IPS-18c (cell line): ENCODE measurements around the gene PTPN18.
A peak's percentile ranks its signal among the peaks of the same experiment; 100 is the strongest.

ENCODE experiments used
- H3K4me3 ChIP-seq: 2 replicates; pipeline ENCODE4 v1.7.0; 2013; ENCODE audit warnings: low read depth, mild to moderate bottlenecking, low read length, moderate library complexity; ENCODE audit not compliant: insufficient read depth
- H3K9me3 ChIP-seq: one replicate; pipeline ENCODE4 v1.6.1; 2013; ENCODE audit warnings: mild to moderate bottlenecking, low read length, moderate library complexity; ENCODE audit not compliant: control insufficient read depth, insufficient read depth

PTPN18 gene

DNA sequence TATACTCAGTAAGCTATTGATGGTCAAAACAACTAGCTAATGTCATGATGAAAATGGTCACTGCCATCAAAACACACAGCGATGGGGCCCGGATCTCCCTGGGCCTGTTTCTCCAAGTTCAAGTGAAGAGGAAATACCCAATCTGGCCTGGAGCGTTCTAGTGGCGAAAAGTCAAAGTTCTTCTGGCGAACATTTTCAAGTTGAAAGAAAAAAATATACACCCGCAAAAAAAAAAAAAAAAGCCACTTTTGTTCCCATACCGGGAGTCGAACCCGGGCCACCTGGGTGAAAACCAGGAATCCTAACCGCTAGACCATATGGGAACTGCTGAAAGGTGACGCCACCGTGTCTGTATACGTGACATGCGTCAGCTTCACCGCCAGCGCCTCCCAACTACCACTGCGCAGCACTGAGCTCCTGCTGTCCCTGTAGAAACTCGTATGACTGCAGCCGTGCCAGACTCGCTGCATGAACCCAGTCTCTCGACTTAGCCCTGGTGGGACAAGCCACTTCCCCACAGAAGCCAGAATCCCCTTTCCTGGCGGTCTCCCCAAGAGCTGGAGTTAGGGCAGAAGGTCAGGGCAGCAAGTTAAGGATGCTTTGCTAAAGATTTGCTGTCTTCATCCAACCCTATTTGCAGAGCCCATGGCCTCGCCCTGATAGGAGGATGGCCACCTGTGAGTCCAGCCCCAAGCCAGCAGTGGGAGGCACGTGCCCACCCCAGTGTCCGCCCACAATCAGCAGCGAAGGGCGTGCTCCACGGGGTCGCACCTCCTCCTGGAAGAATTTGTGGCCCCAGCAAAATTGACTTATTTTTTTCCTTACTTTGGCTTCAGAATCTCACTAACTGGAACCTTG is 18.8 kb upstream of the PTPN18 start:
- Histone ChIP-seq H3K9me3 (no peaks in the 10 kb centered on the region), H3K4me3 (peak overlapping the region; percentile 72)

- Histone ChIP-seq H3K4me3 (peak overlapping the region; percentile 72; the same call in 1 of the 2 replicates), H3K9me3 (no peaks in the 10 kb centered on the region)
Measured at GRCh38 chr2:130337735-130338325, 18.0 kb upstream of the PTPN18 start.

DNA sequence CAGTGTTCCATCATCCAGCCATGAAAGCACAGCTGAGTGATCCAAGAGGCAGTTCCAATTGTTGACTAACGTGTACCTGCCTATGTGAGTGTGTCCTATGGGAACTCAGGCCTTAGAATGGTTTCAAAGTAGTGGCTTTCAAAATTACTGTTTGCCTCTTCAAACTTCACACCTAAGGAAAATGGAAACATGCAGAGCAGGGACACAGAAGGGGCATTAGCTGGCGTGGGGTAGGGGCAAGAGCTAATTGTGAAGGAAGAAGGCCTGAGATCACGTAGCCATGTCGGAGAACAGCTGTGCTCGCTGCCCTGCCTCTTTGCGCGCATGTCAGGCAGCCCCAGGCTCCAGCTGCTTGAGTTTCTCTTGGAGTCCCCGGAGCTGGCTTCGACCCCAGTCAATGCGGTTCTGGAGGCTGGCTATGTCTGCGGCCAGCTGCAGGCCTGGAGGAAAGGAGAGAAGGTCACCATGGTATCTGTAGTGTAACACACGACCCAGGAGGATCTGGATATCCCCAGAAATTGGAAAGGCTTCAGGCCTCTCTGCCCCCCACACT is 17.0 kb upstream of the PTPN18 start:
- H3K4me3 ChIP-seq: no peak overlapping the region
- no peaks in the 10 kb centered on the region for H3K9me3 ChIP-seq

DNA sequence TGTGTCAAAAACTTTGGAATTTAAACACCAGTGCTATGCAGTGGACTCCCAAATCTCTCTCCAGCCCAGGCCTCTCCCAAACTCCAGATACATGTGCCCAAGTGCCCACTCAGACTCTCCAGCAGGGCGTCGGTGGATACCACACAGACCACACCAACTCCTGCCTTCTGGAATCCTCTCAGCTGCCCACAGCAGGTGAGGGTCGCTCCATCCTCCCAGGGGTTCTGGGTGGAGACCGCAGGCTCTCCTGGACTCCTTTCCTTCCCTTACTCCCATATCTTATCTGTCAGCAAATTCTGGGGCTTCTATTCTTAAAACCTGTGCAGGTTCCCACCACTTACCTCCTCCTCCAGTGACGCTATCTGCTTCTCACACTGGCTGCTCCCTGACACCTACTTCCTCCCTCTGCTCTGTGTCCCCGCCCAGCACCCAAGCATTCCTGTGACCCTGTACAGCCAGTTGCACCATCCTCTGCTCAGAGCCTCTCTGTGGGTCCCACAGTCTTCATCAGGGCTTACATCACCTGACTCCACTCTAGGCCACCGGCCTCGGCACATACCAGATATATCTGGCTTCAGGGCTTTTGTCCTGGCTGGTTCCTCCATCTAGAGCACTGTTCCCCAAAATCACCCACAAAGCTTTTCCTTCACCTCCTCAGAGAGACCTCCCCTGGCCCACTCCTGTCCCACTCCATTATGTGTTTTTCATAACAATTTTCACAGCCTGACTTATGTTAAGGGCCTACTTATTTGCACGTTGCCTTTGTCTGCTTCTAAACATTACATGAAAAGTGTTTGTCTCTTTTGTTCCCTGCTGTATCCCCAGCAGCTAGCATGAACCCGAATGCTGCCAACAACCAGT is 15.7 kb upstream of the PTPN18 start:
- no peak overlapping the region for H3K4me3 ChIP-seq
- H3K9me3 ChIP-seq: no peaks in the 10 kb centered on the region

- H3K4me3 ChIP-seq: peak overlapping the region; percentile 96
Measured at GRCh38 chr2:130341562-130342019, 14.3 kb upstream of the PTPN18 start.

GRCh38 chr2:130342020-130342532 is 13.8 kb upstream of the PTPN18 start:
- Histone ChIP-seq H3K9me3 (no peaks in the 10 kb centered on the region), H3K4me3 (peak overlapping the region; percentile 96)

More at GRCh38 chr2:130341562-130342019, 14.3 kb upstream of the PTPN18 start:
- H3K9me3 ChIP-seq: no peaks in the 10 kb centered on the region

DNA sequence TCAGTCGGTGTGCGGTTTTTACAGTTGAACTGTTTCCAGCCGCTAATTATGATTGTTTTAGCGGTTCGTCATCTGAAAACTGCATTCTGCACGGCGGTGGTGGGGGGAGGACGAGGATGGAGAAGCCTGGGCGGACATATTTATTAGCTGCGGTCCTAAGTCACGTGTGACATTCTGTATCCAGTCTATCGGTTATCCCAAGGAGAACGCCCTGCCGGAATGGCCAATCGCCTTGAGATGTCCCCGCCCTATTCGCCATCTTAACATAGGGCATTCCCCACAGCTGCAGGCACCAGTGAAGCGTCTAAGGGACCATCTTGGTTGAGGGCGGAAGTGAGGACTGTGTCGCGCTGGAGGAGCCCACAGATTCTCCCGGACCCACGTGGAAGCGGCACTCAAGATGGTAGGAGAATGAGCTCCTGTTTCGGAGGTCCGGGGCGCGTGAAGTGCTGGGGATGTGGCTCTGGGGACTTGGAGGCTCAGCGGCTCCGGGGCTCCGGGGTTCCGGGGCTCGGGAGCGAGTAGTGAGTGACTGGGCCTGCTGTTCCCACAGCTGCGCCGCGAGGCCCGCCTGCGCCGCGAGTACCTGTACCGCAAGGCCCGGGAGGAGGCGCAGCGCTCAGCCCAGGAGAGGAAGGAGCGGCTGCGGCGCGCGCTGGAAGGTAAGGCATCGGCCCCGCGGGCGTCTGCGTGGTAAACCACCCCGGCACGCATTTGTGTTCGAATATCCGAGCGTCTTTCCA is 13.2 kb upstream of the PTPN18 start, which contains the start of gene IMP4:
Gene IMP4, plus strand, starts transcription at position 365 of the 743 bp plus-strand sequence. Its CDS starts 36 bp downstream, at position 401.
- no peaks in the 10 kb centered on the region for H3K9me3 ChIP-seq
- H3K4me3 ChIP-seq: peak within 1 kb of the TSS; percentile 96

DNA sequence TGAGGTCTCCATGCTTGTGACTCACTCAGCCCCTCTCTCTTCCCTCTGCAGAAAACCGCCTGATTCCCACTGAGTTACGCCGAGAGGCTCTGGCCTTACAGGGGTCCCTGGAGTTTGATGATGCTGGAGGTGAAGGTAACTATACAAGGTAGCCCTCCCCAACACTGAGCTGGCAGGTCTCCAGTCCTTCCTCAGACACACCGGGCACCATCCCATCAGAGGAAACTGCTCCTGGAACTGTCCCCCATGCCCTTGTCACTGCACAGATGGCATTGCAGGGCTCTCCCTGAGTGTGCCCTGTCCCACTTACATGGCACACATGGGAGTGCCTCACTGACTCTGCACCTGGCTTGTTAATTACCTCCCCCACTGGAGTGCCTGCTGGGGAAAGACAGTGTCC is 11.3 kb upstream of the PTPN18 start:
- H3K4me3 ChIP-seq: no peak overlapping the region
- H3K9me3 ChIP-seq: no peaks in the 10 kb centered on the region

- Histone ChIP-seq H3K4me3 (no peak overlapping the region), H3K9me3 (no peaks in the 10 kb centered on the region)
Measured at GRCh38 chr2:130345091-130345490, 10.8 kb upstream of the PTPN18 start.

DNA sequence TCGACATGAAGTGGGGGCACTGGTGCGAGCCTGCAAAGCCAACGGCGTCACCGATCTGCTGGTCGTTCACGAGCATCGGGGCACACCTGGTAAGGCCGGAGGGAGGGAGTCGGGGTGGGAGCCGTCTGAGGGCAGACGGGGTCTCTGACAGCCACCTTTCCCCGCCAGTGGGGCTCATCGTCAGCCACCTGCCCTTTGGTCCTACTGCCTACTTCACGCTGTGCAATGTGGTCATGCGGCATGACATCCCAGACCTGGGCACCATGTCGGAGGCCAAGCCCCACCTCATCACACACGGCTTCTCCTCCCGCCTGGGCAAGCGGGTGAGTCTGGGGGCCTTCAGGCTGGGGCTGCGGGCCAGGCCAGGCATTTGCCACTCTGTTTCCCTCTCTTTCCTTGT is 10.2 kb upstream of the PTPN18 start:
- H3K9me3 ChIP-seq: no peaks in the 10 kb centered on the region
- H3K4me3 ChIP-seq: no peak overlapping the region

DNA sequence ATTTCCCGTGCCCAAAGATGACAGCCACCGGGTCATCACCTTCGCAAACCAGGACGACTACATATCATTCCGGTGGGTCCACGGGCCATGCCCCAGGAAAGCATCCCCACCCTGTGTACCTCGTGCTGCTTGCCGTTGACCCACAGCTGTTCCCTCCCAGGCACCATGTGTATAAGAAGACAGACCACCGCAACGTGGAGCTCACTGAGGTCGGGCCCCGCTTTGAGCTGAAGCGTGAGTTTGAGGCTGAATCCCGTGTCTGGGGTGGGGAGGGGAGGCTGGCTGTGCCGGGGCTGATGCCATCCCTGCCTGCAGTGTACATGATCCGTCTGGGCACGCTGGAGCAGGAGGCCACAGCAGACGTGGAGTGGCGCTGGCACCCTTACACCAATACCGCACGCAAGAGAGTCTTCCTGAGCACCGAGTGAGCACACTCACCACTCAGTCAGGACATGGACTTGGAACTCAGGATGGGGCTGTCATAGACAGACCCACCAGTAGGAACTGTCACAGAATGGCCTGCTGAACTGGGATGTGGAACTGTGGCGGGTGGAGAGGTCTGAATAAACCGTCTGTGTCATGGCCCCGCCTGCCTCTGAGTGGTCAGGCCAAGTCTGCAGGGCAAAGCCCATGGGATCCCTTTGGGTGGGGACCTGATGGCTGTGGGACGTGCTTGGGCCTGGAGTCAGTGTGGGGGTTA is 9.7 kb upstream of the PTPN18 start:
- H3K4me3 ChIP-seq: no peak overlapping the region
- H3K9me3 ChIP-seq: no peaks in the 10 kb centered on the region

DNA sequence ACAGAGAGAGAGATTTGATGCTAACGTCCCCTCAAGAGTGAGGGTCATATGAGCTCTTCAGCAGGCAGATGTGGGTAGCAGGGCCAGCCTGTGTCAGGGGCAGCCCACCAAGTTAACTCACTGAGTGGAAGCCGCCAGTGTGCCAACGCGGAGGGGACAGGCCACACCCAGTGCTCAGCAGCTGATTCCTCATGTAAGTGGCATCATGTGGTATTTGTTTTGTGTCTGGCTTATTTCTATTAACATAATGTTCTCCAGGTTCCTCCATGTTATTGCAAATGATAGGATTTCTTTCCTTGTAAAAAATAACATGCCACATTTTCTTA is 9.2 kb upstream of the PTPN18 start:
- Histone ChIP-seq H3K9me3 (no peaks in the 10 kb centered on the region), H3K4me3 (no peak overlapping the region)

DNA sequence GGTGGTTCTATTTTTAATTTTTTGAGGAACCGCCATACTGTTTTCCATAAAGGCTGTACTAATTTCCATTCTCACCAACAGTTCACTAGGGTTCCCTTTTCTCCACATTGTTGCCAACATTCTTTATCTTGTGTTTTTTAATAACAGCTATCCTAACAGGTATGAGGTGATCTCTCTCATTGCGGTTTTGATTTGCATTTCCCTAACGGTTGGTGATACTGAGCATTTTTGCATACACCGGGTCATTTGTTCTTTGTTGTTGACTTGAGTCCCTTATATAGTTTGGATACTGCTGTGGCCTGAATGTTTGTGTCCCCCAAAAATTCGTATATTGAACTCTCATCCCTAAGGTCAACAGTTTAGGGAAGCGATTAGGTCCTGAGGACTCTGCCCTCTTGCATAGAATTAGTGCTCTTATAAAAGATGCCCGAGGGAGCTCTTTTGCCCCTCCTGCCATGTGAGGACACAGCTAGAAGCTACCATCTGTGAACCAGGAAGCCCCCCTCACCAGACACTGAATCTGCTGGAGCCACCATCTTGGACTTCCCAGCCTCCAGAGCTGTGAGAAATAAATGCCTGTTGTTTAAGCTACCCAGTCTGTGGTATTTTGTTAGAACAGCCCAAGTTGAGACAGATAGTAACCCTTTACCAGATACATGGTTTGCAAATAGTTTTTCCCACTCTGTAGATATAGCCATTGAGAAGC is 8.5 kb upstream of the PTPN18 start:
- H3K4me3 ChIP-seq: no peak overlapping the region
- no peaks in the 10 kb centered on the region for H3K9me3 ChIP-seq

- no peak overlapping the region for H3K4me3 ChIP-seq
- no peaks in the 10 kb centered on the region for H3K9me3 ChIP-seq
Measured at GRCh38 chr2:130349174-130349573, 6.7 kb upstream of the PTPN18 start.

DNA sequence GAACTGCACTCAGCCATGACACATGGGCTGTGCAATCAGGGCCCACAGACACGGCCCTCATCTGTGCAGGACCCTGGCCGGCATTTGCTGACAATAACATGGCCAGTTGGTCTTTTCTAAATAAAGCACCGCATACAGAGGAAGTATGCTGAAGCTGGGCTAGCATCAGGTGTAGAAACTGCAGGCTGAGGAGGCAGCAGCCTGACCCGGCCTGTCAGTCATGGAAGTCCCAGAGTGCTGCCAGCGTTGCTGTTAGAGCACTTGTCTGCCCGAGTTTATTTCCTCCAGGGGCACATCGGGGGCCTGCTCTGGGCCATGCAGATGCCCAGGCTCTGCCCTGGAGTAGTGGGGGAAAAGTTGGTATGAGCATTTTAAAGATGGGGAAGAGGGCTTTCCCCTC is 4.1 kb upstream of the PTPN18 start:
- no peak overlapping the region for H3K4me3 ChIP-seq
- peaks cover 2% of the 10 kb centered on the region for H3K9me3 ChIP-seq
